ENCODE measurements around the gene SMIM23. TPM values are rescaled to one million over a fixed set of nuclear protein-coding genes. Genes with fewer than 3 reads are reported as not detected.

SMIM23 gene
- total and polyA plus RNA-seq, 8 donors = not detected

DNA sequence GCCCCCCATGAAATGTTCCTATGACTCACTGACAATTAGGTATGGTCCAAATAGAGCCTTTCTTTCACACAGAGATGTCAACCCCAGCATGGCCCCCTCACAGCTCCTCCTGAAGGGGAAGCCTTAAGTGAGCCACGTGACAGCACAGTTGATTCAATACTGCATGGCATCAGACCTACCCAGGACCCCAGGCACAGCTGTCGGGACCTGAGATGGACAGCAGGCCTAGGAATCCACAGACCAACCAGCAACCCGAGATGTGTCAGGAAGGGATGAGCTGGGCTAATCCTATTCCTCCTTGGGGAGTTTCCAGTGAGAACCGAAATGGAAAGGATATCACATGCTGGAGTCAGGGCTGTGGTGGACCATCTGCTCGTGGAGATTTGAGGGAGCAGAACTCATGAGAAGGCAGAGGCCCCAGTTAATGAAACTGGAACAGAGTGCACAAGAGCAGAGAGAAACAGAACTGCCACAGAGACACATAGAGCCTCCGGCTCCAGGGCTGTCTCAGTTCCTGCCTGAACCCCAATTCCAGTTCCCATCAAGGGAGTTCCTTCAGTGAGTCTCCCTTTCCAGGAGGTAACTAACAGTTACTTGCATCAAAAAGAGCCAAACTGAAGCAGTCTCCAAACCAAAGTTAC, 42.1 kb upstream of the SMIM23 start:
- WGBS, 5 donors = 76 to 91% (median 78%) methylated on average over 6 of the region's 6 CpGs
- TF ChIP-seq POLR2A (IDR thresholded peaks at IDR 0.05) (no peak), POLR2AphosphoS5 (IDR thresholded peaks at IDR 0.05) (no peak), EP300 (IDR thresholded peaks at IDR 0.05) (no peak)
- TF ChIP-seq, protein P1, sequence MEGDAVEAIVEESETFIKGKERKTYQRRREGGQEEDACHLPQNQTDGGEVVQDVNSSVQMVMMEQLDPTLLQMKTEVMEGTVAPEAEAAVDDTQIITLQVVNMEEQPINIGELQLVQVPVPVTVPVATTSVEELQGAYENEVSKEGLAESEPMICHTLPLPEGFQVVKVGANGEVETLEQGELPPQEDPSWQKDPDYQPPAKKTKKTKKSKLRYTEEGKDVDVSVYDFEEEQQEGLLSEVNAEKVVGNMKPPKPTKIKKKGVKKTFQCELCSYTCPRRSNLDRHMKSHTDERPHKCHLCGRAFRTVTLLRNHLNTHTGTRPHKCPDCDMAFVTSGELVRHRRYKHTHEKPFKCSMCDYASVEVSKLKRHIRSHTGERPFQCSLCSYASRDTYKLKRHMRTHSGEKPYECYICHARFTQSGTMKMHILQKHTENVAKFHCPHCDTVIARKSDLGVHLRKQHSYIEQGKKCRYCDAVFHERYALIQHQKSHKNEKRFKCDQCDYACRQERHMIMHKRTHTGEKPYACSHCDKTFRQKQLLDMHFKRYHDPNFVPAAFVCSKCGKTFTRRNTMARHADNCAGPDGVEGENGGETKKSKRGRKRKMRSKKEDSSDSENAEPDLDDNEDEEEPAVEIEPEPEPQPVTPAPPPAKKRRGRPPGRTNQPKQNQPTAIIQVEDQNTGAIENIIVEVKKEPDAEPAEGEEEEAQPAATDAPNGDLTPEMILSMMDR (IDR thresholded peaks at IDR 0.05) = no peak
- Histone ChIP-seq H3K27me3 (no peaks in the 10 kb centered on the region), H3K27ac (no peak overlapping the region), H3K4me1 (no peaks in the 10 kb centered on the region), H3K4me3 (no peak overlapping the region), H3K36me3 (no peaks in the 10 kb centered on the region), H3K9me3 (no peaks in the 10 kb centered on the region)
- DNase-seq = no peak
- intact Hi-C loops (cut with DNase I; ENCODE audit: low total_unique reads) = no loop called here

DNA sequence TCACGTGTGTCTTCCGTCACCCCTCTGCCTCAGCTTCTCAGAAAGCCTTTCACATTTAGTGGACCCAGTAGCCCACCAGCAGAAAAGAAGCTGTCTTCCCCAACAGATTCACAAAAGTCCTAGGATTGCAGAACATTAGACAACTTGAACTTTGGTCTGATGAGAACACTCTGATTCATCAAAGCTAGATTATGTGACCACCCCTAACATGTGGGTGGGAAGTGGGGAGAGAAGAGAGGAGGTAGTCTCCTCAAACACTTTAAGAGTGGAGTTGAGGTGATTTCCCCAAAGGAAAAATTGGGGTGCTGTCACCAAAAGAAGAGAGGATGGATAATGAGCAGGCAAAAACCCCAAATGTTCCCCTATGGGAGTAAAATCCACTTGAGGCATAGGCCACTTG, 41.4 kb upstream of the SMIM23 start:
- Histone ChIP-seq H3K4me3 (no peak overlapping the region), H3K4me1 (no peaks in the 10 kb centered on the region), H3K9me3 (no peaks in the 10 kb centered on the region), H3K27me3 (no peaks in the 10 kb centered on the region), H3K27ac (no peak overlapping the region), H3K36me3 (no peaks in the 10 kb centered on the region)
- intact Hi-C loops (cut with DNase I; ENCODE audit: low total_unique reads) = no loop called here
- TF ChIP-seq POLR2AphosphoS5 (IDR thresholded peaks at IDR 0.05) (no peak), EP300 (IDR thresholded peaks at IDR 0.05) (no peak), POLR2A (IDR thresholded peaks at IDR 0.05) (no peak)
- TF ChIP-seq, protein P1 (IDR thresholded peaks at IDR 0.05) = no peak
- WGBS, 5 donors = 93 to 99% (median 97%) methylated on average over 2 of the region's 2 CpGs
- no peak for DNase-seq

DNA sequence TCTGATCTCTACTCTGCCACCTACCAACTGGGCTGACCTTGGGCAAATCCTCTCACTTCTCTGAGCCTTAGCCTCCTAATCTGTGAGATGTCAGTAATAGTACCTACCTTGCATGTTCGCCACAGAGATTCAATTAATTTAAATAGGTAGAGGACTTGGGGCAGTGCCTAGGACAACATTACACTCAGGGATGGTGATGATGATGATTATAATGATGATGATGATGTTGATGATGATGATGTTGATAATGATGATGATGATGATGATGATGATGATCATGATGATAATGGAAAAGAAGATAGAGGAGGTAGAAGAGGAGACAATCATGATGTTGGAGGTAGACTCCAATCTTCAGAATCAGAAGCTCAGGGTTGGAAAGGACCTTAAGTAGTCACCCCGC, 40.7 kb upstream of the SMIM23 start:
- H3K27me3 ChIP-seq = no peaks in the 10 kb centered on the region
- H3K4me1 ChIP-seq = no peaks in the 10 kb centered on the region
- no peak overlapping the region for H3K4me3 ChIP-seq
- no peak overlapping the region for H3K27ac ChIP-seq
- no peaks in the 10 kb centered on the region for H3K9me3 ChIP-seq
- 93 to 100% (median 96%) methylated on average over 2 of the region's 2 CpGs for WGBS, 5 donors
- intact Hi-C loops (cut with DNase I; ENCODE audit: low total_unique reads) = no loop called here
- no peak for DNase-seq
- TF ChIP-seq POLR2AphosphoS5 (IDR thresholded peaks at IDR 0.05) (no peak), POLR2A (IDR thresholded peaks at IDR 0.05) (no peak), EP300 (IDR thresholded peaks at IDR 0.05) (no peak)
- TF ChIP-seq, protein P1 (IDR thresholded peaks at IDR 0.05) = no peak
- H3K36me3 ChIP-seq = no peaks in the 10 kb centered on the region

DNA sequence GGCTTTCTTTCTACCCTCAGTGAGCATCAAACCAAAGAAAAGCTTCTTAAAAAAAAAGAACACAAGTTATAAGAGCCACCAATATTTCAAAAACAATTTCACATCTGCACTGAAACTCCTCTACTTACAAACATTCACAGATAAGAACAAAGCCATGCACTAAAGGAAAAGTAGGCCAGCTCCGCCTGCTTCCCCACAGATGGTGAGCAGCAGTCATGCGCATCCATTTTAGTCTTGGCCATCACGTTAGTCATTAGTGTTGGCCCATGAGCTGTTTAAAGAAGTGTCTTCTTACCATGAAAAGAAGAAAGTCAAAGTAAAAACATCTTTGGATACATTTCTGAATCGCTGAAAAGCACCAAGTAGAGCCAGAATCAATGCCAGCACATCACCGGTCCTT, 40.0 kb upstream of the SMIM23 start:
- intact Hi-C loops (cut with DNase I; ENCODE audit: low total_unique reads) = no loop called here
- DNase-seq = no peak
- peaks cover 0 to 5% (median 2%) of the 10 kb centered on the region in 4 donors for H3K4me1 ChIP-seq
- TF ChIP-seq POLR2AphosphoS5 (IDR thresholded peaks at IDR 0.05) (no peak), POLR2A (IDR thresholded peaks at IDR 0.05) (no peak), EP300 (IDR thresholded peaks at IDR 0.05) (no peak)
- TF ChIP-seq, protein P1 (IDR thresholded peaks at IDR 0.05) = no peak
- no peaks in the 10 kb centered on the region for H3K36me3 ChIP-seq
- 83 to 92% (median 88%) methylated on average over 5 of the region's 5 CpGs for WGBS, 5 donors
- no peaks in the 10 kb centered on the region for H3K9me3 ChIP-seq
- no peak overlapping the region for H3K4me3 ChIP-seq
- no peak overlapping the region for H3K27ac ChIP-seq
- H3K27me3 ChIP-seq = no peaks in the 10 kb centered on the region

Measured in stomach (tissue), 9 donors.